Keratinocyte (primary cell): Measurements from ENCODE around the gene CD3D.

ENCODE experiments used
- EZH2 ChIP-seq: IDR thresholded peaks from one replicate; pipeline ENCODE4 v1.6.1; 2012; ENCODE audit warnings: inconsistent platforms, mild to moderate bottlenecking, low read length, moderate library complexity
- TF ChIP-seq, protein P1 (sequence below), 3 experiments: IDR thresholded peaks in 1 of 3; conservative IDR thresholded peaks in 1 of 3; optimal IDR thresholded peaks in 1 of 3; 2 replicates in 2 of 3; 3 replicates in 1 of 3; pipeline versions ENCODE3 to v1.5.1; 2011; ENCODE audit warnings: low read length in 3 of 3, mild to moderate bottlenecking in 3 of 3, moderate library complexity in 2 of 3, control low read depth in 1 of 3, inconsistent platforms in 1 of 3; ENCODE audit not compliant: insufficient read depth in 2 of 3; ENCODE audit errors: extremely low read depth in 1 of 3

DNA sequence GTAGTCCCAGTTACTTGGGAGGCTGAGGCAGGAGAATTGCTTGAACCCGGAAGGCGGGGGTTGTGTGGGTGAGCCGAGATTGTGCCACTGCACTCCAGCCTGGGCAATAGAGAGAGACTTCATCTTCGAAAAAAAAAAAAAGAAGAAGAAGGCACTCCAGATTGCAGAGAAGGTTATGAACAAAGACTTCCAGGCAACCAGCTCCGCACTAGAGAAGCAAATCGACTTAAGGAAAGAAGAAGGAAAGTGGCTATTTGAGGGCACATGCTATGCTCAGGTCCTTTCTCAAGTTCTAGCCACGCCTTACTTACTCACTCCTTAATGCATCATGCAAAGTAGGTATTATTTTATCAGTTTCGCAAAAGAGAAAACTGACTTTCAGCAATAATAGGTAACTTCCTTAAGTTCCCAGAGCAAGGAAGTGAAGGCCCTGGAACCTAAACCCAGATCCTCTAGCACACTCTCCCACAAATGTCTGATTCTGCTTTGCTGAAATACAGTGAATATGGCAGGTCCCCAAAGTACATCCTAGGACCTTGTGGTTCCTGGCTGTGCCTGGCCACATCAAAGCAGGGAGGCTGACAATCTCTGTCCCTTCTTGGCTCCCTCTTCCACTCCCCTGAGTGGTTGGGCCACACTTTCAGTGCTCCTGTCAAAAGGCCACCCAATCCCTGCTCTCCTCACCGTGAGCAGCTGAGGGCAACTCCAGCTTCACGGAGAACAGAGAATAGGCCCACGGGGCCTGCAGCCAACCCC, 23.7 kb downstream of the CD3D start:
- TF ChIP-seq, protein P1, sequence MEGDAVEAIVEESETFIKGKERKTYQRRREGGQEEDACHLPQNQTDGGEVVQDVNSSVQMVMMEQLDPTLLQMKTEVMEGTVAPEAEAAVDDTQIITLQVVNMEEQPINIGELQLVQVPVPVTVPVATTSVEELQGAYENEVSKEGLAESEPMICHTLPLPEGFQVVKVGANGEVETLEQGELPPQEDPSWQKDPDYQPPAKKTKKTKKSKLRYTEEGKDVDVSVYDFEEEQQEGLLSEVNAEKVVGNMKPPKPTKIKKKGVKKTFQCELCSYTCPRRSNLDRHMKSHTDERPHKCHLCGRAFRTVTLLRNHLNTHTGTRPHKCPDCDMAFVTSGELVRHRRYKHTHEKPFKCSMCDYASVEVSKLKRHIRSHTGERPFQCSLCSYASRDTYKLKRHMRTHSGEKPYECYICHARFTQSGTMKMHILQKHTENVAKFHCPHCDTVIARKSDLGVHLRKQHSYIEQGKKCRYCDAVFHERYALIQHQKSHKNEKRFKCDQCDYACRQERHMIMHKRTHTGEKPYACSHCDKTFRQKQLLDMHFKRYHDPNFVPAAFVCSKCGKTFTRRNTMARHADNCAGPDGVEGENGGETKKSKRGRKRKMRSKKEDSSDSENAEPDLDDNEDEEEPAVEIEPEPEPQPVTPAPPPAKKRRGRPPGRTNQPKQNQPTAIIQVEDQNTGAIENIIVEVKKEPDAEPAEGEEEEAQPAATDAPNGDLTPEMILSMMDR (optimal IDR thresholded peaks at IDR 0.05 in 1 of 3, IDR thresholded peaks at IDR 0.05 in 1 of 3, conservative IDR thresholded peaks at IDR 0.05 in 1 of 3; ENCODE audit: extremely low read depth in 1 of 3, insufficient read depth in 2 of 3, low read length in 3 of 3) = no peak
- TF ChIP-seq EZH2 = no peak
